Stimulated activated CD4-positive, alpha-beta T cell treated with anti-CD3 and anti-CD28 coated beads, Interleukin-12 subunit alpha, Interleukin-12 subunit beta, amount 100 ng/mL, for 4 hours (primary cell): ENCODE data around the gene AMN.

Experiments used
- DNase-seq: peaks from one replicate; pipeline ENCODE4 v3.0.0-alpha.2; 2020

AMN gene

GRCh38 chr14:102947321-102948103 lies 25.0 kb downstream of the AMN start:
- no peak for DNase-seq

- DNase-seq = no peak
These were observed 26.2 kb downstream of the AMN start for GRCh38 chr14:102948698-102949061.

GRCh38 chr14:102949062-102949800 lies 26.8 kb downstream of the AMN start:
- DNase-seq = no peak

- no peak for DNase-seq
These were observed 27.5 kb downstream of the AMN start for GRCh38 chr14:102949801-102950451.

GRCh38 chr14:102951034-102951433 lies 28.6 kb downstream of the AMN start:
- DNase-seq = no peak

GRCh38 chr14:102951799-102952198 lies 29.3 kb downstream of the AMN start:
- no peak for DNase-seq

- no peak for DNase-seq
These were observed 29.8 kb downstream of the AMN start for GRCh38 chr14:102952276-102952675.

- DNase-seq = no peak
These were observed 30.6 kb downstream of the AMN start for GRCh38 chr14:102953100-102953499.

- DNase-seq = no peak
These were observed 31.8 kb downstream of the AMN start for GRCh38 chr14:102954081-102954789.

- DNase-seq = no peak
These were observed 33.4 kb downstream of the AMN start for GRCh38 chr14:102955636-102956408.

GRCh38 chr14:102957222-102957621 lies 34.8 kb downstream of the AMN start:
- no peak for DNase-seq

- no peak for DNase-seq
These were observed 36.0 kb downstream of the AMN start for GRCh38 chr14:102958461-102958860.

GRCh38 chr14:102962111-102962627 lies 39.7 kb downstream of the AMN start:
- DNase-seq = no peak

GRCh38 chr14:102964152-102964730 lies 41.8 kb downstream of the AMN start:
- DNase-seq = no peak

GRCh38 chr14:102965282-102965681 lies 42.8 kb downstream of the AMN start:
- no peak for DNase-seq

- DNase-seq = no peak
These were observed 43.6 kb downstream of the AMN start for GRCh38 chr14:102965971-102966655.

GRCh38 chr14:102966681-102967505 lies 44.4 kb downstream of the AMN start:
- DNase-seq = no peak

GRCh38 chr14:102967506-102967795 lies 45.0 kb downstream of the AMN start:
- no peak for DNase-seq

GRCh38 chr14:102968306-102968705 lies 45.8 kb downstream of the AMN start:
- DNase-seq = no peak

GRCh38 chr14:102969060-102969791 lies 46.8 kb downstream of the AMN start:
- DNase-seq = no peak
